Ecto neural progenitor cell (in vitro differentiated cells): Measurements from ENCODE around the gene NUCB2.

Experiments
- DNase-seq: peaks from one replicate; pipeline ENCODE4 v3.0.0-alpha.2; 2018; ENCODE audit warnings: low spot score

The NUCB2 gene

GRCh38 chr11:17333799-17334586 is 57.5 kb downstream of the NUCB2 start:
- DNase-seq, result no peak

- DNase-seq, result no peak
These were observed 66.7 kb downstream of the NUCB2 start for GRCh38 chr11:17343257-17343656.

GRCh38 chr11:17343907-17344306 is 67.4 kb downstream of the NUCB2 start:
- DNase-seq, result no peak

- no peak for DNase-seq
These were observed 71.1 kb downstream of the NUCB2 start for GRCh38 chr11:17347676-17348075.

GRCh38 chr11:17350455-17351171 is 74.1 kb downstream of the NUCB2 start:
- no peak for DNase-seq

- DNase-seq, result no peak
These were observed 74.6 kb downstream of the NUCB2 start for GRCh38 chr11:17351172-17351509.

- DNase-seq, result peak; percentile 63
These were observed 75.1 kb downstream of the NUCB2 start, which contains the start of gene NCR3LG1 for GRCh38 chr11:17351510-17352176. Gene NCR3LG1 (plus strand): TSS chr11:17351800. CDS start chr11:17351970, 170 bp downstream.

GRCh38 chr11:17352950-17353820 is 76.6 kb downstream of the NUCB2 start:
- peak; percentile 86 for DNase-seq

- no peak for DNase-seq
These were observed 77.5 kb downstream of the NUCB2 start for GRCh38 chr11:17353821-17354600.

- DNase-seq, result peak; percentile 50
These were observed 78.1 kb downstream of the NUCB2 start for GRCh38 chr11:17354601-17354991.

GRCh38 chr11:17366495-17366894 is 90.0 kb downstream of the NUCB2 start:
- no peak for DNase-seq

- DNase-seq, result no peak
These were observed 92.0 kb downstream of the NUCB2 start for GRCh38 chr11:17368551-17368950.

GRCh38 chr11:17369094-17369493 is 92.6 kb downstream of the NUCB2 start:
- no peak for DNase-seq

GRCh38 chr11:17369684-17370243 is 93.2 kb downstream of the NUCB2 start:
- DNase-seq, result no peak

GRCh38 chr11:17371614-17372013 is 95.1 kb downstream of the NUCB2 start:
- no peak for DNase-seq

GRCh38 chr11:17375547-17375946 is 99.0 kb downstream of the NUCB2 start:
- no peak for DNase-seq

GRCh38 chr11:17376493-17376892 is 100.0 kb downstream of the NUCB2 start:
- DNase-seq, result no peak

GRCh38 chr11:17378655-17379054 is 102.1 kb downstream of the NUCB2 start:
- no peak for DNase-seq

GRCh38 chr11:17379383-17380180 is 103.0 kb downstream of the NUCB2 start:
- DNase-seq, result no peak

GRCh38 chr11:17381156-17381555 is 104.6 kb downstream of the NUCB2 start:
- no peak for DNase-seq
